GM19193 (cell line): ENCODE measurements around the gene COMTD1.

Source experiments
- POLR2A ChIP-seq: IDR thresholded peaks from 4 replicates; pipeline ENCODE4 v1.6.1; 2011; ENCODE audit not compliant: insufficient read depth, insufficient read length; ENCODE audit errors: extremely low read depth

Gene COMTD1

DNA sequence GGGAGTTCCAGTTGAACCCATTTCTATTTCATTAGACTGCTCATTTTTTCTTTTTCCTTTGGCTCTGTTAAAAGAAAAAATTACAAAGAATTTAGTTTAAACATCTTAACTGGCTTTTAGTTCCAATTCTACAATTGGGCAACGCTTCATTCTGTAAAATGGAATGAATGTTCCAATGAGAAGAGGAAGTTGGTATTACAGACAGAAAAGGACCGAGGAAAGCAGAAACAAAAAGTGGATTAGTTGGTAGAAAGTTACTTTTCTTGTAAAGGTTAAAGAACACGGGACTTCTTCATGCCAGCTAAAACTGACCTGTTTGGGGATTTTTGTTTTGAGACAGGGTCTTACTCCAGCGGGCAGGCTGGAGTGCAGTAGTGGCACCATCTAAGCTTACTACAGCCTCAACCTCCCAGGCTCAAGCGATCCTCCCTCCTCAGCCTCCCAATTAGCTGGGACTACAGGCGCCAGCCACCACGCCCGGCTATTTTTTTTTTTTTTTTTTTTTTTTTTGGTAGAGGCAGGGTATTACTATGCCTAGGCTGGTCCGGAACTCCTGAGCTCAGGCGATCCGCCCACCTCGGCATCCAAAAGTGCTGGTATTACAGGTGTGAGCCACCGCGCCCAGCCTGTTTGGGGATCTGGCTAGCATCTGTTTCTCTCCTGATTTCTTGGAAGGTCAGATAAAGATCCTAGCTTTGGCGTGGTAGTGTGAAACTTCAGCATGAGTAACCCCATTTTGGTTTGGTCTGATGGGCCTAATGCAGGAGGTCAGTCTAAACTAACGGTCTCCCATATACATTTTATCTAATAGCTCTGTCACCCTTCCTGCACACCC, 26.5 kb downstream of the COMTD1 start:
- no peak for TF ChIP-seq POLR2A

DNA sequence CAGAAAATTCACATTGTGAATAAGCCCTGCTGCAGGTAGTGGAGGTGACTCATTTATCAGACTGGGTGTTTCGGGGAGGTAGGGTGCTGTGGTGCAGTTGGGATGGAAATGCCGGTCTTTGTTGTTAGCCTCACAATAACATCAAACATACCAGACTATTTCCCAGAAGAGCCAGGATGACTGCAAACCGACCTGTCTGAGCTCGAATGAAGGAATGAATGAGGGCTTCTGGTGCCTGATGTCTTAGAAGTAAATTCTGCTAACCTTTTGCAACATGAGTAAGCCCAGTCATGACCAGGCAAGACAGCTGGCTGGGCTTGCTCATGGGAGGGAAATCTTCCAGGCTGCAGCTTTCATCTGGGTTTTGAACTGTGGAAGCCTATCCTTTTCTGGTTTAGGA, 27.6 kb downstream of the COMTD1 start:
- TF ChIP-seq POLR2A, result no peak

DNA sequence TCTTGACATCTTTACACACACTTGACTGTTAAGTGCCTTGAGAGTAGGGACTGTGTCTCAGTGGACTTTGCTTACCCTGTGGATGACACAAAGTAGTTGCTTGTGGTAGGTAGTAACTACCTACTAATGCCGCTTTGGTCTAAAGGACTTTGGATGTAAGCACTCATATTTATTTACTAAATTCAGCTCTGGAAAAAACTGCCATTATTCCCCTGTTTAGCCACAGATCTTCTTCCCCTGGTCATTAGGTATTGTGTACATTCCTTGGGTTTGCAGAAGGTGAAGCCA, 28.0 kb downstream of the COMTD1 start:
- no peak for TF ChIP-seq POLR2A

DNA sequence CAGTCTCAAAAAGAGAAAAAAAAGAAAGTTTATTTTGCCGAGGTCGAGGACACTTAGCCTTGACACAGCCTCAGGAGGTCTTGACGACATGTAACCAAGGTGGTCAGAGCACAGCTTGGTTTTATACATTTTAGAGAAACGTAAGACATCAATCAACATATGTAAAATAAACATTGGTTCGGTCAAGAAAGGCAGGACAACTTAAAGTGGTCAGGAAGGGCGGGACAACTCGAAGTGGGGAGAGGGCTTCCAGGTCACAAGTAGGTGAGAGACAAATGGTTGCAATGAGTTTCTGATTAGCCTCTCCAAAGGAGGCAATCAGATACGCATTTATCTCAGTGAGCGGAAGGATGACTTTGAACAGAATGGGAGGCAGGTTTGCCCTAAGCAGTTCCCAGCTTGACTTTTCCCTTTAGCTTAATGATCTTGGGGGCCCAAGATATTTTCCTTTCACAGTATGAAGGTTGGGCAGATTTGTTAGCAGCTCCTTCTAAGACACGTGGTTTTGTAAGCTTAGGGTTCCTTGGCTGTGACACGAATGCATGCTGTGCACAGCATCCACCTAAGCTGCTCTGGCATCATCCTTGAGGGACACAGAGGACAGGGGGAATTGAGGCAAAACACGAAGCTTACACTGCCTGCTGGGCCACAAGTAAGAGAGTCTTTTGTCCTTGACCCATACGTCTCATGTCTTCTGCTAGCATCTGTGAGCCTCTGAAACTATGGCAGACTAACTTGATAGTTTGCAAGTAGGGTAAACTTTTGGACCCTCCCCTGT, 28.5 kb downstream of the COMTD1 start:
- TF ChIP-seq POLR2A, result no peak

DNA sequence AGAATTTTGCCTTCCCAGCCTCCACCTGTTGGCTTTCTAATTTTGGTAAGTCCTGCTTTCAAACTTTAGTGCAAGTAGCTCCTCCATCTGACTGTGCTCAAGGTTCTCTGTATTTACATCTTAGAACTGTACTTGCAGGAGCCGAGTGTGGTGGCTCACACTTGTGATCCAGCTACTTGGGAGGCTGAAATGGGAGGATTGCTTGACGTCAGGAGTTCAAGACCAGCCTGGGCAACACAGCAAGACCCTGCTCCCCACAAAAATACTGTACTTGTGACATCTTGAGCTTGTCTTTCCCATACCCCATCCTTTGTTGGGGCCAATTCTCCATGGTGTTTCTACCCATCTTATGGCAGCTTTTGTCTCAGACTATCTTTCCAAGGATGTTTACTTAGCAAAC, 29.8 kb downstream of the COMTD1 start:
- no peak for TF ChIP-seq POLR2A

DNA sequence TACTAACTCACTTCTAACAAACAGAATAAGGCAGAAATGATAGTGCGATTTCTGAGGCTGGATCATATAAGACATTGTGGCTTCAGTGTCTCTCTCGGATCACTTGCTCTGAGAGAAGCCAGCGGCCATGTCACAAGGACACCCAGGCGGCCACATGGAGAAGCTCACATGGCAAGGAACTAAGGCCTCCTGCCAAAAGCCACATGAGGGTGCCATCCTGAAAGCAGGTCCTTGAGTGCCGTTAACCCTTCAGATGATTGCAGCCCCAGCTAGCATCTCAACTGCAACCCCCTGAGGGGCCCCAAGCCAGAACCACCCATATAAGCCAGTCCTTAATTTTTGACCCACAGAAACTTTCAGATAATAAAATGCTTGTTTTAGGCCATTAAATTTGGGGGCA, 32.0 kb downstream of the COMTD1 start:
- no peak for TF ChIP-seq POLR2A

DNA sequence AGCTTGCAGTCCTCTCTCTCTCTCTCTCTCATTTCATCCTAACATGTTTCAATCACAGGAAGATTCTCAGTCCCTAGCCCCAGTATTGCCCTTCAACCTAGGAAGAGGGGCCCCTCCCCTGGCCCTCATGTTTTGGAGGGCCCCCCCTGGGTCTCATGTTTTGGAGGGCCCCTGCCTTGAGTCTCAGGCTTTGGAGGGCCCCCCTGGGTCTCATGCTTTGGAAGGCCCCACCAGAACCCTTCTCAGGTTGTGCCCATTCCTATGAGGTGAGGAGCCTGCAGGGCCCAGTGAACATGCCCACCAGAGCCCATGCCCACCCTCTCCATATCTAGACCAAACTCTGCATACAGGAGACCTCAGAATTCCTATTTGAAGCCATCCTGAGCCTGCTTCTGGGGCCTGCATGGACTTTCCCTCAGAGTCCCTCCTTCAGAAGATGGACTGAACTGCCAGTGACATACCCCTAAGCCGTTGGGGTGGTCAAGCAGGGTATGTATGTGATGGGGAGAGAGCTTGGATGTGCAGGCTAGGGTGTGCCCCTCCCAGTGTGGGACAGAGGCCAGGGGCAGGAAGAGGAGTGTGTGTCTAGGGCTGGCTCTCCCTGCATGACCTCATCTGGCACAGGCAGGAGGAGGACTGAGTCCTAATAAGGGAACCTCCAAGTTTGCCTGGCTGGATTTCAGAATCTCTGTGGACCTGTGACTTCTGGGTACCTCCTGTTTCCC, 33.3 kb downstream of the COMTD1 start:
- TF ChIP-seq POLR2A, result no peak

DNA sequence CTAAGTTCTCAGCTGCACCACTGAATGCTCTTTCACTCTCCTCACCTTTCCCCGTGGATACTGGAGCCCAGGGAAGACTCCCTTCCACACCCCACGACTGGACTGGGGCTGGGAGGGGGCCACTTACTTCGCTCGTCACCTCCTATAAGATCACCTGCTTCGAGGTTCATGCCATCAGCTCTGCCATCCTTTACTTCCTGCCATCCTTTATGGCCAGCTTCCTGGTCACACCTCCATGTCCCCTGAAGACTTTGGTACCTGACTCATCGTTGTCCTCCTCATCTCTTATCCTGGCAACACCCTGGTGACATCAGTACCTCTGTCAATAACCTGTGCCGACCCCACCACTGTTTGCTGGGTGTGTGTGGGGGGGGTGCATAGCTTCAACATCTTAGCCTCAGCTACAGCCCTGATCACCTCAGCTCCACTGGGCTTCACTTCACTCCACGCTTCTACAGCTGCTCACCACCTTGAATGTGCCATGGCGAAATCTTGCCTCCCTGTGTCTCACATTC, 33.9 kb downstream of the COMTD1 start:
- no peak for TF ChIP-seq POLR2A

DNA sequence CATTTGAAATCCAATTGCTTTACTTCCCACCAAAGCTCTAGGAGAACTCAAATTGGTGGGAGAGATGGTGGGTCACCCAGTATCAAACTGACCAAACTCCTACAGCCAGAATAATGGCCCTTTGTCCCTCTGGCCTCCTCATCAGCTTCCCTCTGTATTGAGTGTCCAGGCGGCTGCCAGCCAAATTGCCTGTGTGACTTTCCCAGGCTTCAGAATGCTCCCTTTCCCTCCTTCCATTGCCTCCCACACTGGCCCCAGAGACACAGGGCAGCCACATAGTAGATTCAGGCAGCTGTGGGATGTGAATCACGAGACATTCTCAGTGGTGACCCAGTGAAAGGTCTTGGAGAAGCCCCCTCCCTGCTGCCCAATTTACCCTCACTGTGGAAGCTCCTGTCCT, 37.9 kb downstream of the COMTD1 start:
- no peak for TF ChIP-seq POLR2A

DNA sequence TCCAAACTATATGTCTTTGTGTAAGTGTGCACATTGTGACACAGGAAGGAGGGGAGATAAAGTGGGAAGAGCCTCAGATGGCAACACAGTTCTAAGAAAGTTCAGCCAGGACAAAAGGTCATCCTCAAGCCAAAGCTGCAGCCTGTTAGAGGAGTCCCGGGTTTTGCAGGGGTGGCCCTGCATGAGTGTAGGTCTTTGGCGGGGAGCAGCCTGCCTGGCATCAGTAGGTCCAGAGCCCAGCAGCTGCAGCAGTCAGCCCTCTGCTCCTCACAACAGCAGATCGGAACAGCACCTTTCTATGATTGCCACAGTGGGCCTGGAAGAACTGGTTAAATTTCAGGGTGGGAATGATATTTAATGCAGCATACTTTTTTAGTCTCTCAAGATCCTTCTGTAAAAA, 38.7 kb downstream of the COMTD1 start:
- no peak for TF ChIP-seq POLR2A

DNA sequence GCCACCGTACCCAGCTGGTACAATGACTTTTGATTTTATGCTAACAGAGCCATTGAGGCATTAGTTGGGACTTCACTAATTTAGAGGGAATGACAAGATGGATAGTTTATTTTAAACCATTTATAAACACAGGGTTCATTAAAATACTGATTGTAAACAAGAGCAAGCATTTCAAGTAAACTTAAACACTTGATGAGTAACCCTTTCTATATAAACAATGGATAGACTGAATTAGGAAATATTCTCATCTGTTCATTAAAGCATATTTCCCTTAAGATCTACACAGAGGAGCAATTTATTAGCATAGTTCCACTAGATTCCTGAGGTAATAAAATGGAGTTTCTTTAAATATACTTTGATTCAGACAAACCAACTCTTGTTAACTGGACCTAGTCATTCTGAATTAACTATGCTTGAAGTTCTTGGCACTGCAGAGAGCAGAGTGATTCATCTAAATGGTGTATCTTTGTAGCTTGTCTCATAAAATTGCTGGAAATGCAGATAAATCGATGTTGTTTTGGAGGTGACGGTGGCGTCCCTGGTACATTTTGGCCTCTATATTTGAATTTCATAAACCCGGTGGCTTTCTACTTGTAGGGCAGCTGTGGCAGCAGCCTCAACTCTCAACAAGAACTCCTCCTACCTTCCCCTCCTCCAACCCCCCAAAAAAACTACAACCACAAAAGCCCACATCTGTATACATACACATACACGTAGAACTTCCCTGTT, 40.6 kb downstream of the COMTD1 start:
- TF ChIP-seq POLR2A, result no peak

DNA sequence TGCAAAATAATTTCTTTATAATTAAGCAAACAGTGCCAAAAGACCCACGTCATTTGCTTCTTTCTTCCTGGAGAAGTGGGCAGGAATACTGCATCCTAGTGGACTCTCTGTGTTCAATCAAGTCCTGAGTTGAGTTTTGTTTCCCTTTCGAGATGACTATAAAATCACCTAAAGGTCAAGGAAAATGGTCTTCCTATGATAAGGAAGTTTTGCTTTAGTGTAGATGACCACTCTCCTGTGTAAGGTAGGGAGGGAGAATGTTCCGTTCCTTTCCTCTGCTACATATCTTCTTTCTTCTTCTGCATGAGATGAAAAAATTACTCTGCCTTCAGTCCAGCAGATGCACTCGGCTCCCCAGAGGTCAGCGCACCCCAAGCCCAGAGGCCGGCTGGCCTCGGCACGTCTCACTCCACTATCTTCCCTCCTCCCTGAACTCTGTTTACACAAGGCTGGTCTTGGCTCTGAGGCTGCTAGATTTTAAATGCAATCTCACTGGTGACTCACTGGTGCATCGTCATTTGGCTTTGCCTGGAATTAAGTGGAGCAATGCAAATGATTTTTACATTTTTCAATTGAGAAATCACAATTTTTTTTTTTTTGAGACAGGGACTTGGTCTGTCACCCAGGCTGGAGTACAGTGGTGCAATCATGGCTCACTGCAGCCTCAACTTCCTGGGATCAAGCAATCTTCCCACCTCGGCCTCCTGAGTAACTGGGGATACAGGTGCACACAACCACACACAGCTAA, 43.8 kb downstream of the COMTD1 start:
- no peak for TF ChIP-seq POLR2A

DNA sequence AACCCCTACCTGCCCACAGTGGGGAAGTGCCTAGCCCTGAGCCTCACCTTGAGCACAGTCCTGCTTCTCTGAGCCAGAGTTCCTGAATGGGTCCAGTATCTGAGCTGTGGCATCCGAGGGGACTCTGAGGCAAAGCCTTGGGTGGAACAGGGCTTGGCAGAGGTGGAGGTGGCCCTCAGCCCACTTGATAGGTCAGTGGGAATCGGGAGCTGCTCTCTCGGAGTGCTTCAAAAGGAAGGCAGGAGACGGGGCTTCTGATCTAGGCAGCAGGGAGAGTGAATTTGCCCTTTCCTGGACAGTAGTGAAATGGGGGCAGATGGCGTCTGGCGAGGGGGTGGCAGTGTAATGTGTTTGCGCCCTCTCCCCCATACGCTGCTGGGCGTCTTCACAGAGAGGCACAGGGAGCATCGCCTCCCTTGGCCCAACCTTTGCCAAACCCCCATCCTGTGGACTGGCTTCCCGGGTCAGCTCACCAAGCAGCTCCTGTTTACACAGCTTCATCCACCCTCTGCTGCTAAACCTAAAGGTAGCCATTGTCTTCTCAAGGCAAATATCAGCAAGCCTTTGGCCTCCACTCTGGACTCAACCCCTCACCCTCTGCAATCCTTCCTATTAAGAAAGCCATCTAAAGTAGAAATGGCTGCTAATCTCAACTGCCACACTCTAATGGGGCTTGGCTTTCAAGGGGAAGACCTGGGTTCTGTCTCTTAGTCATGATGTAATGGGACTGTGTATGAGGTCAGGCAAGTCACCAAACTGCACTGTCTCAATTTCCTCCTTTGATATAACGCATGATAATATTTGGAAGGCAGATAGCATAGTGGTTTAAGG, 46.3 kb downstream of the COMTD1 start:
- no peak for TF ChIP-seq POLR2A

DNA sequence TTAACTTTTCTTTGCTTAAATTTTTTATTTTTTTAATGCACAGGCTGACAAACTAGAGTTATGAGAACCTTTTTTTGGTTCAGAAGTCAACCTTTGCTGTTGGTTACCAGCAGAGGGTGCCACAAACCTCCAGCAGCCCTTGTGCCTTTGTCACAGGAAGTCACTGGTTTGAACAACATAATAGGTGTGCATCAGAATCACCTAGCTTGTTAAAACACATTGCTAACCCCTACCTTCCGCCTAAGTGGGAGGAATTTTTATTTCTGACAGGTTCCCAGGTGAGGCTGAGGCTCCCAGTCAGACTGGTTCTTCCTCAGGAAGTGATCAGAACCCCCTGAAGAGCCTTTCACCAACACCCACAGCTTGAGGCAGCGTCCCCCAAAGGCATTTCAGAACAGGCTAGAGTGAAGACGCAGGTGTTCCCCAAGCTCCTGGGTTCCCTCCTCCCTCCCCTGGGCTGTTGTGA, 47.8 kb downstream of the COMTD1 start:
- no peak for TF ChIP-seq POLR2A

DNA sequence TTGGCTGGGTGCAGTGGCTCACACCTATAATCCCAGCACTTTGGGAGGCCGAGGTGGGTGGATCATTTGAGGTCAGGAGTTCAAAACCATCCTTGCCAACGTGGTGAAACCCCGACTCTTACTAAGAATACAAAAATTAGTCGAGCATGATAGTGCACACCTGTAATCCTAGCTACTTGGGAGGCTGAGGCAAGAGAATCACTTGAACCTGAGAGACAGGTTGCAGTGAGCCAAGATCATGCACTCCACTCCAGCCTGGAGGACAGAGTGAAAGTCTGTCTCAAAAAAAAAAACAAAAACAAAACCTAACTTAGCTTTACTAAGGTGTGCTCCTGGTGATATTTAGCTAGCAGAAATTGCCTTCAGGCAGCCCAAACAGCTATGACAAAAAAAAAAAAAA, 49.4 kb downstream of the COMTD1 start:
- no peak for TF ChIP-seq POLR2A
